Stimulated activated CD8-positive, alpha-beta memory T cell treated with anti-CD3 and anti-CD28 coated beads, Interleukin-7, amount 100 ng/mL, for 4 hours (primary cell): ENCODE results near the gene USP1.

Experiments
- DNase-seq, 2 donors: peaks; one replicate each; pipeline ENCODE4 v3.0.0-alpha.2; 2020; ENCODE audit warnings: low read depth in 2 of 2

USP1 gene

DNA sequence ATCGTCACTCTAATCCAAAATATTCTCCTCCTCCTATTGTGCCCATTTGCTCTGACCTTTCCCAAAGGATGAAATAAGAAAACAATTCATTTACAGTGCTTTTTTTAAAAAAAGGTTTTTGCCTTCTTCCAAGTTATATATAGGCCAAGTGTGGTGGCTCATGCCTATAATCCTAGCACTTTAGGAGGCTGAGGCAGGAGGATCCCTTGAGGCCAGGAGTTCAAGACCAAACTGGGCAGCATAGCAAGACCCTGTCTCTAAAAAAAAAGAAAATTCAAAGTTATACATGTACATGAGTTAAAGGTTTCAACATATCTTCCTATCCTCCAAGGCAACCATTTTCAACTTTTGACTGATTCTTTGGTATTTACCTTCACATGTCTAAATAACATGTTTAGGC lies 10.1 kb upstream of the USP1 start:
- no peak for DNase-seq

DNA sequence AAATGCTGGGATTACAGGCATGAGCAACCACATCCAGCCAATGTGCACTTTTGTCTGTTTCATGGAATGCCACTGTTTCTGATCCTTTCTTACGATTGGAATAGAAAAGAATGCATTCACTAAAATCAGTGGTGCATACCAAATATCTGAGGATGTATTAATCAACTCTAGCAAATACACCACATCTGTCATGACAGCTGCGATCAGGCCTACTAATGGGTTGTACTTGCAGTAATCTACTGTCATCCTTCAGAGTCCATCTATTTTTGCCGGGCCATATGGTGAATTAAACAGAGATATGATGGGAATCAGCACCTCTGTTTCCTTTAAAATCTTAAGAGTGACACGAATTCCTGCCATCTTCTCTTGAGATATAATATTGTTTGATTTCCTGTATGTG lies 8.5 kb upstream of the USP1 start:
- DNase-seq: no peak

DNA sequence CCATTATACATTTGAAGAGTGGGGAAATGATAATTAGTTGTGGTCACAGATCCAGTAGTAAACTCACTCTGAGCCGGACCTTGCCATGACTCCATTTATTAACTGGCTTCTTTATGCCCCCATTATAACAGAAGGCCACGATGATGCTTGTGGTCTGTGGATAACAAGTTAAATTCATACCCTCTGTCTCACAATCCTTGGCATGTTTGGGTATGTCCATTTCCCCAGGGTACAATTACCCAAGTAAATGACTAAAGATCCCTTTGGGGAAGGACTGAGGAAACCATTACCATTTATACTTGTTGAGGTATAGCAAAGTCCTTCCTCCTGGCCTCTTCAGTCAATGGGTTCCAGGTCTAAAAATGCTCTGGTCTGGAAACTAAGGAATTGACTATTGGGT lies 7.3 kb upstream of the USP1 start:
- no peak for DNase-seq

DNA sequence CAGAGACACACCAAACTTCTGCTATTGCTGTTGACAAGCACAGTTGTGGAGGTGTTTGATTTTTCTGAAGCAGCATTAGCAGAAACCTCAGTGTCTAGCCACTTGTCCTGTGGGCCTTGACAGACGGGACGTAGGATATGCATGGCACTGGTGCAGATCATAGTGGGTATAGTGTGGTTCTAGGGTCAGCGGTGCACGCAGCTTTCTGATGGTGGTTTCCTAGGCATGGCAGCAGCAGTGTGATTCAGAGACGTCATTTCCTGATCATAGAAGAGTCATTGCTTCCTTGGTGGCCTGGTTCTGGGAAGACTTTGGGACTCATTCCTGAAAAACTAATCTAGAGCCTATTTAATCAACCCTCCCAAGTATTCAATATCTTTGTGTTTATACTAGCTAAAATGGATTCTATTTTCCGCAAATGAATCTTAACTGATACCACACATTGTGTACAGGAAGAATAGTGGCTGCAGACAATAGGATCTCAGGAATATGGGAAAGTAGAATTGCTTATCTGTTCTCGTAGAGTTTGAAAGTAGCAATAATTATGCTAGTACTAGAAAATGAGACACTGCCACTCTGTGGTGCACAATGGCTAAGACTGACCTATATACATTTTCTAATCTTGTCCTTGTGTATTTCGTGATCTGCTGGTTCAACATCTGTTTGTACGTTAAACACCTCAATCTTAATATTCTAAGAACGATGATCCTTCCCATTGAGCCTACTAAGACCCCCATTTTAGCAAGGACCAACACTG lies 2.8 kb upstream of the USP1 start:
- DNase-seq: no peak

DNA sequence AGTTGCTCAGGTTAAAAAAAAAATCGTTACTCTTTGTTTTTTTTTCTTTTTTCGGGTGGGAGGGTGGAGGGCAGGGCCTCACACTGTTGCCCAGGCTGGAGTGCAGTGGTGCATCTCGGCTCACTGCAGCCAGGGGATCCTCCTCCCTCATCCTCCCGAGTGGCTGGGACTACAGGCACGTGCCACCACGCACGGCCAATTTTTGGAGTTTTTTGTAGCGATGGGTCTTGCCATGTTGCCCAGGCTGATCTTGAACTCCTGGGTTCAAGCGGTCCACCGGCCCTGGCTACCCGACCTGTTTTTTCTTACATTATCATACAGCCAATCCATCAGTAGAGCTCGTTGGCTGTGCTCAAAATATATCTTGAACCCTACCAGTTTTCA lies 2.2 kb upstream of the USP1 start:
- no peak for DNase-seq

DNA sequence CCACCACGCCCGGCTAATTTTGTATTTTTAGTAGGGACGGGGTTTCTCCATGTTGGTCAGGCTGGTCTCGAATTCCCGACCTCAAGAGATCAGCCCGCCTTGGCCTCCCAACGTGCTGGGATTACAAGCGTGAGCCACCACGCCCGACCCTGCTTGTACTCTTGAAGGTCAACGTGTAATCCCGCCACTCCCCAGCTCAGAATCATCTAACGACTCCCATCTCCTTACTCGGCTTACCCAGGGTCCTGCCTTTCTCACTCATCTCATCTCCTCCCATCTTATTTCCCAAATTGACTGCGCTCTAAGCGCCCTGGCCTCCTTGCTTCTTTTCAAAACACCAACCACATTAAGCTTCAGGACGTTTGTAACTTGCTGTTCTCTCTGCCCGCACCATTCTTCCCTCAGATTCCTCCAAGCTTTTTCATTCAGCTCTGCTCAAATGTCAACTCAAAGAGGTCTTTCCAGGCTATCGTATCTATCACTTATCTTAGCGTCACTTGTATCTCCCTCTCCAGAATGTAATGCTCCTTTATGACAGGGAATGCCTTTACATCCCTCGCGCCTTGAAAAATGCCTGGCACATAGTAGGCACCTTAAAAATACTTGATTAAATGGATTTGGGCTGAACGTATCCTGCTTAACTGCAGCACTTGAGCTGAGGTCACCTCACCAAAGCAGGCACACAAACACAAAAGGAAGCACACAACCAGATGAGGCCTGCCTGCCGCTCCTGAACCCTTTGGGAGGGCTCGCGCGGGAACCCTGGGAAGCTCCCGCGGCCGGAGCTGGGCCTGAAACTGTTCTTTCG lies 1.4 kb upstream of the USP1 start:
- no peak for DNase-seq

DNA sequence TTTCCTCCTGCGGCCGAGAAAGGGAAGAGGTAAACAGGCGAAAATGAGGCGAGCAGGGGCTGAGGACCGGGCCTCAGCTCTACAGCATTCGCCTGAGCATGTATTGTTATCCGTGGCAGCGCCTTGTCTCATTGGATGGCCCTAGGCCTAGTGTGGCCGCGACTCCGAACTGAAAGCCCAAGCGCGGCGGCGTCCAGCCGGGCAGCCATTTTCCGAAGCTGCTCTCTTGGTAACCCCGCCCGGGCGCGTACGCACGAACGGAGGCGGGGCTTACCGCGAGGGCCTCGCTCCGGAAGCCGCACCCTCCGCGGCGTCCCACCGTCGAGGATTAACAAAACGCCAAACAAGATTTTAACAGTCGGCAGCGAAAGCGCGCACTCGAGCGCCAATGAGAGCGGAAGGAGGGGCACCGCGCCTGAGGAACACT lies 797 bp upstream of the USP1 start:
- peak in 1 of 2 donors; percentile 96 for DNase-seq

DNA sequence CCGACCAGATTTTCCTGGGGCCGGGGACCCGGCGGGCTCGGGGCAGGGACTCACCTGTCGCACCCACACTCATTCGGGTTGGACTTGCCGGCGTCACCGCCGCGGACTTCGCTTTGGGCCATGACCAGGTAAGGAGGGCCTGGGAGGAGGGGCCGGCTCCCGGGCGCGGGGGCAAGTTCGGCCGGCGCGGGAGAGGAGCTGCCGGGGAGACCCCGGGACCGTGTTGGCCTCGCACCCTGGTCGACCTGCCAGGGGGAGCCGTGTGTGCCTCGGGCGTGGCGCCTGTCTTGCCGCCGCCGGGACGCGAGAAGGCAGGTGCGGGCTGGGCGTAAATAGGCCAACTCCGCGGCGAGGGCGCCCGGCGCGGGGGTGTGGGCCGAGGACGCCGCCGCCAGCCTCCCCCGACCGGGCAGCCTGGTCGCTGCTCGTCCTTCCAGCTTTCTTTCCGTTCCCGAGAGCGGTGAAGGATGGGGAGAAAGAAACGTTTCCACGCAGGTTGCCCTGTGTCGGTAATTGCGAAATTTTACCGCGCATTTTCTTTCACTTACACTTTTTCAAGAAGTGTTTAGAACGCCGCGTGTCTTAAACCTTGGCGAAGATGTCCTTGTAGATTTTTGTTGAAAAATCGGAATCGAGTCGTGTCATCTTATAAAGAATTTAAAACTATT lies 558 bp downstream of the USP1 start:
- peak in 1 of 2 donors; percentile 36 for DNase-seq

DNA sequence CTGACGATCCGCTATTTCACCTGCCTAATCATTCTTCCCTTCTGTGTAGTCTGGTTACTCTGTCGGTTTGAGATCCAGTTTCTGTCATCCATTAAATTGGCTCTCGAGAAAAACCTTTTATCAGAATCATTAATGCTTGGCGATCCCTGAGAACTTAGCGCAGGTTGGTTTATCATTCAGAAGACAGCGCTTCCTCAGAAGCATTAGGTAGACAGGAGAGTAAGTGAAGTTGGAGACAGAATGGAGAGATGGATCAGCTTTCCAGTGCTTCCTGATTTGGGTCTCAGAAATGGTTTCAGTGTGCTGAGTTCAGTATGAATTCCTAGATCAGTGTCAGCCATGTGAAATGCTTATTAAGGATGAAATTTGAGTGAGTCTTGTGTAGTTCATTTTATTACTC lies 1.3 kb downstream of the USP1 start:
- DNase-seq: no peak

DNA sequence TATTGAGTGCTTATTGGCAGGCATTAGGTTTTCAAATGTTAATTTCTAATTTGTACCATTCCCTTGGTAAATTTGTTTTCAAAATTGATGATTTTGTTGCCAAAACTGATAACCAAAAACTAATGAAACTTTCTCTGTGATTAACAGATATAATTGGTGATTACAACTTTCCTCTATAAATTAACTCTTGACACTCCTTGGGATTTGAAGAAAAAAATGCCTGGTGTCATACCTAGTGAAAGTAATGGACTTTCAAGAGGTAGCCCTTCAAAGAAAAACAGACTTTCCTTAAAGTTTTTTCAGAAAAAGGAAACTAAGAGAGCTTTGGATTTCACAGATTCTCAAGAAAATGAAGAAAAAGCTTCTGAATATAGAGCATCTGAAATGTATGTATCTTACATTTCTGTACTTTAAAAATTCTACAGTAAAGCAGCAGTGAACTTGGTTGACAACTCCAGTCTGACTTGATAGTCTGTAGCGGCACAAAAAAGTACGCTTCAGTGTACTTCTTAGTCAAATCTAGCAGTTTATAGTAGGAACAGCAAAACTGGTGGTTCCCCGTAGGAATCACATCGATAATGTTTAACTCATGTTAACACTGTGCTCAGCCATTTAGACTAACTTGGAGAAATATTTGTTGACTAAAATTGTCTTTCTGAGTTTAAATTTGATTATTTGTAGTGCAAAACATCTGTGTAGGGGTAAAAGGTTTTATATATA lies 3.0 kb downstream of the USP1 start:
- DNase-seq: no peak

DNA sequence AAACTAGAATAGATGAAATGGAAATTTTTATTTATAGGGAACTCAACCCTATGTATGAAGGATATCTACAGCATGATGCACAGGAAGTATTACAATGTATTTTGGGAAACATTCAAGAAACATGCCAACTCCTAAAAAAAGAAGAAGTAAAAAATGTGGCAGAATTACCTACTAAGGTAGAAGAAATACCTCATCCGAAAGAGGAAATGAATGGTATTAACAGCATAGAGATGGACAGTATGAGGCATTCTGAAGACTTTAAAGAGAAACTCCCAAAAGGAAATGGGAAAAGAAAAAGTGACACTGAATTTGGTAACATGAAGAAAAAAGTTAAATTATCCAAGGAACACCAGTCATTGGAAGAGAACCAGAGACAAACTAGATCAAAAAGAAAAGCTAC lies 7.9 kb downstream of the USP1 start:
- no peak for DNase-seq

DNA sequence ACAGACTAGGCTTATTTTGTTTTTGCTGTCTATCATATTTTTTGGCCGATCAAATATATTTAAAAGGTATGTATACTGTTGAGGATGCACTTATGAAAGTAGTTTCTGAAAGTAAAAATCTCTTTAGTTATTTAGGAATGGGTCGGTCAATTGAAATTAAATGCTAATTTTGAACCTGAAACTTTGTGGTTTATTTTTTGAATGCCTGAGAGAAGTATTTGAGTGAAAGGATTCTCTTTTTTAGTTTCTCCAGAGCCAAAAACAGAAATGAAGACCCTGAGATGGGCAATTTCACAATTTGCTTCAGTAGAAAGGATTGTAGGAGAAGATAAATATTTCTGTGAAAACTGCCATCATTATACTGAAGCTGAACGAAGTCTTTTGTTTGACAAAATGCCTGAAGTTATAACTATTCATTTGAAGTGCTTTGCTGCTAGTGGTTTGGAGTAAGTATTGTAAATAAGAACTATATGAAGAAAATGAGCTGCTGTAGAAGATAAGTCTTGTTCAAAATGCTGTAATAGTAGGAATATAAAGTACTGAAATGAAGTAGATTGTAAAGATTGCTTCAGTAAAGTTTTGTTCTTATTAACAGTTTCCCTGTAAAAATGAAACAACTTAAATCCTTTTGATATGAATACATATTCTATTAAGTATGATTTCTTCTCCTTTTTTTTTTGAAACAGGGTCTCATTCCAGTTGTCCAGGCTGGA lies 11.5 kb downstream of the USP1 start:
- DNase-seq: no peak

DNA sequence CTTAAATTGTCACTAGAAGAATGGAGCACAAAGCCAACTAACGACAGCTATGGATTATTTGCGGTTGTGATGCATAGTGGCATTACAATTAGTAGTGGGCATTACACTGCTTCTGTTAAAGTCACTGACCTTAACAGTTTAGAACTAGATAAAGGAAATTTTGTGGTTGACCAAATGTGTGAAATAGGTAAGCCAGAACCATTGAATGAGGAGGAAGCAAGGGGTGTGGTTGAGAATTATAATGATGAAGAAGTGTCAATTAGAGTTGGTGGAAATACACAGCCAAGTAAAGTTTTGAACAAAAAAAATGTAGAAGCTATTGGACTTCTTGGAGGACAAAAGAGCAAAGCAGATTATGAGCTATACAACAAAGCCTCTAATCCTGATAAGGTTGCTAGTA lies 13.5 kb downstream of the USP1 start:
- no peak for DNase-seq

DNA sequence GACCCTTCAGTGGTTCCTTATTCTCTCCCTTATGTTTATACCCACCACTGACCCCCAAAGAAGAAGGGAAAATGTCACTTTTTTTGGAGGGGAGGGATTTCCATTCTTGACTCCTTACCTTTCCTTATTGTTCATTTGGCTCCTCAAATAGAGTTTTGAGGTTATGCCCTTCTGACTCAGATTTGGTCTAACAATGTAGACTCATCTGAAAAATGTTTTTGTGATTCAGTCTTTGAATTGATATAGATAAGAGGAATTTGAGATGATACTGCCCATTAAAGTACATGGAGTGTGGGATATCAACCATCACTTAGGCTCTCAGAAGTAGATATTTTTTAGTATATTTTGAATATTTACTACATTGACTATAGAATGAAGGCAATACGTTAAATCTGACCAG lies 16.1 kb downstream of the USP1 start:
- no peak for DNase-seq

DNA sequence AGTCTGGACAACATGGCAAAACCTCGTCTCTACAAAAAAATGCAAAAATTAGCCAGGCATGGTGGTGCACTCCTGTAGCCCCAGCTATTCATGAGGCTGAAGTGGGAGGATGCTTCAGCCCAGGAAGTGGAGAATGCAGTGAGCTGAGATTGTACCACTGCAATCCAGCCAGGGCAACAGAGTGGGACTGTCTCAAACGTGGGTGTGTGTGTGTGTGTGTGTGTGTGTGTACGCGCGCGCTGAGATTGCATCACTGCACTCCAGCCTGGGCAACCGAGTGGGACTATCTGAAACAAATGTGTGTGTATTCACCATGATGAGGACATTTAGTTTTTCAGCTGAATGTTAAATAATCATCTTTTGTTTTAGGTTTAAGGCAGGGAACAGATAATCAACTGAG lies 21.1 kb downstream of the USP1 start:
- no peak for DNase-seq

DNA sequence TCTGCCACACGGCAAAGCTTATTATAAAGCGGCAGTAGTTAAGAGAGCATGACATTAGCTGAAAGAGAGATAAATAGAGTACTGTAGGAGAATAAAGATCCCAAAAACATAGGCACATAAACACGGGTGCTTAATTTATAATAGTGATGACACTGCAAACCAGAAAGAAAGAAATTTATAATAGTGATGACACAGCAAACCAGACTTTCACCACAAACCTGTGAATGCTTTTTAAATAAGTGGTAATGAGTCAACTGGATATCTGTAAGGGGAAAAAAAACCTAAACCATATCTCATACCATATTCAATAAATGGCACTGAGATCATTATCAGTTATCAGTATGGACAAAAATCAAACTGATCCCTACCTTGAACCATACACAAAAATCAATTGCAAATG lies 25.5 kb downstream of the USP1 start:
- no peak for DNase-seq

DNA sequence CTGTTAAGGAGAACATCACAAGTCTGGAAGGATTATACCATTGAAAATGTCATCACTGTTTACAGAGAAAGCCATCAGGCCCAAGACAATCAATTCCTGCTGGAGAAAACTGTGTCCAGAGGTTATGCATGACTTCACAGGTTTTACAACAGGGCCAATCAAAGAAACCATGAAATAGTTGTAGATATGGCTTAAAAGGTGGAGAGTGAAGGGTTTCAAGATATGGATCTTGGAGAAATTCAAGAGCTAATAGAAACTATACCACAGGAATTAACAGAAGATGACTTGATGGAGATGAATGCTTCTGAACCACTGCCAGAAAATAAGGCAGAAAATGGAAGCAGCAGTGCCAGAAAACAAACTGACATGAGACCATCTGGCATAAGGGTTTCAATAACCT lies 30.2 kb downstream of the USP1 start:
- no peak for DNase-seq

DNA sequence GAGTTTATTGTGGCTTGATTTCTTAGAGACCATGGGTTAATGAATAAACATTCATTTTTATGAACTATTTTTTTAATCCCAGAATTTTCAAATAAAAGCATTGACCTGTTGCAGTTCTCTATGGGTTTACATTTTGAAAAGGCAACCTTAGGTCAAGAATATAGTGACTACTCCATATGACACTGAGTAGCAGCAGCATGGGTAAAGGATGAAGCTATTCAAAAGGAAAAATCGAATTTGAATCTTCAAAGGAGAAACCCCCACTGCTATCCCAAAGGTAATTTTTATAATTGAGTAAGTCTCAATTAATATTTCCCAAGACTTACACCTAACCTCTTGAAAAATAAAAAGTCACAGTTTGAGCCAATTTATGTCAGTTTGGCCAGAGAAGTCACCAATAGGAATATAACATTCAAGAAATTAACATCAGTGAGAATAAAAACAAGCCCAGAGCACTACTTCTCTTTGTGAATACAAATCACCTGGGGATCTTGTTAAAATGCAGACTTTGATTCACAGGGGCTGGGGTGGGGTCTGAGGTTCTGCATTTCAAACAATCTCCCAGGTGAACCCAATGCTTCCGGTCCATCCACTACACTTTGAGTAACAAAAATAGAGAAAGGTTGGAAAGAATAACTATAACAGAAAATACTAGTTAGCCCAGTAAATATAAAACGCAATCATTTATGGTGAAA lies 39.8 kb downstream of the USP1 start:
- DNase-seq: no peak

DNA sequence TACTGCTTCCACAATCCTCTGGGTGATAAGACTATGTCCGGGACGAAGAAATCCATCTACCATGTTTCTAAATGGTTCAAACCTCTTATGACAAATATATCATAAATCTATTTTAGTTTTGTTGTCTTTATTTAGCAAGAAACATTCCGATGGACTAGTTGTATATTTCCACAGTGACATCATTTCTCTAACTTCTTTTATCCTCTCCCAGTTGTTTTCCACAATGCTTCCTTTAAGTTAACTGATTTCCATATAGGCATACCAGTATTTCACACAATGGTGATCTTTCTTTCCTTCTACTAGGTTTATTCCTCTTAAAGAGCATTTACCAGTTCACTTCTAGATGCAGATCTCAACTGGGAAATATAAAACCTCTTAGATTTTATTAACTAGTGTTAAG lies 44.8 kb downstream of the USP1 start:
- no peak for DNase-seq

DNA sequence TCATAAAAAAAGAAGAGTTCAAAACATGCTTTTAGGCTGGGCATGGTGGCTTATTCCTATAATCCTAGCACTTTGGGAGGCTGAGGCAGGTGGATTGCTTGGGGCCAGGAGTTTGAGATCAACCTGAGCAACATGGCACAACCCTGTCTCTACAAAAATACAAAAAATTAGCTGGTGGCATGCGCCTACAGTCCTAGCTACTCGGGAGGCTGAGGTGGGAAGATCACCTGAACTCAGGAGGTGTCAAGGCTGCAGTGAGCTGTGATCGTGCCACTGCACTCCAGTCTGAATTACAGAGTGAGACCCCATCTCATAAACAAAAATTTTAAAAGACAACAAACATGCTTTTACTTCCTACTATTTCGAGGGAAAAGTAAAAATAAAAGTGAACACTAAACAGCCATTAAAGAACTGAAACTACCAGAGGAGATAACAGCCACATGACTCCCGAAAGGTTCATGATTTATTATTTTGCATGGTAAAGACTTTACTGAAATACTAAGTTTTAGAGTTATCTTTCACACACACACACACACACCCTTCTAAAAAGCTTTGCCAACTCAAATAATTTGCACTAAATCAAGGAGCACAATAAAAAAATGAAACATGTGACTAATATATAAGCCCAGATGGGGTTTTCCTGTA lies 48.1 kb downstream of the USP1 start:
- DNase-seq: no peak
